GM23338 (cell line): ENCODE results near the gene NFYB.

ENCODE experiments used
- CREB1 ChIP-seq: fragments of 250-450 bp; sonication (Bioruptor Pico); IDR thresholded peaks from 2 replicates; pipeline ENCODE4 v1.5.0; 2020; ENCODE audit warnings: low read depth, mild to moderate bottlenecking, moderate library complexity
- CTCF ChIP-seq, 2 experiments: fragments of 200-600 bp in 1 of 2; sonication (generic) in 1 of 2; conservative IDR thresholded peaks; 2 replicates each; pipeline versions ENCODE4 v1.5.1 to v1.6.1; 2016 to 2017; ENCODE audit warnings: antibody characterized with exemption in 2 of 2, low read depth in 2 of 2, mild to moderate bottlenecking in 2 of 2, moderate library complexity in 1 of 2
- ETS1 ChIP-seq: IDR thresholded peaks from 2 replicates; pipeline ENCODE4 v1.6.1; 2016; ENCODE audit warnings: antibody characterized with exemption
- EZH2 ChIP-seq: fragments of 200-600 bp; sonication (generic); IDR thresholded peaks from one replicate; pipeline ENCODE4 v1.8.0; 2017; ENCODE audit warnings: antibody characterized with exemption, mild to moderate bottlenecking, low read depth; ENCODE audit not compliant: unreplicated experiment
- EZH2phosphoT487 ChIP-seq: fragments of 200-600 bp; sonication (generic); IDR thresholded peaks from one replicate; pipeline ENCODE4 v1.8.1; 2018; ENCODE audit warnings: antibody characterized with exemption; ENCODE audit not compliant: unreplicated experiment
- JUNB ChIP-seq: IDR thresholded peaks from one replicate; pipeline ENCODE4 v1.6.1; 2016; ENCODE audit warnings: antibody characterized with exemption; ENCODE audit not compliant: unreplicated experiment
- NANOG ChIP-seq: IDR thresholded peaks from 2 replicates; pipeline ENCODE4 v1.6.1; 2016; ENCODE audit warnings: antibody characterized with exemption, borderline replicate concordance
- POLR2AphosphoS5 ChIP-seq: IDR thresholded peaks from 2 replicates; pipeline ENCODE4 v1.6.1; 2016; ENCODE audit warnings: antibody characterized with exemption, low read depth
- REST ChIP-seq: IDR thresholded peaks from one replicate; pipeline ENCODE4 v1.6.1; 2018; ENCODE audit warnings: antibody characterized with exemption; ENCODE audit not compliant: unreplicated experiment
- ZNF114 ChIP-seq: fragments of 250-450 bp; sonication (Bioruptor Pico); IDR thresholded peaks from 2 replicates; pipeline ENCODE4 v1.5.0; 2020; ENCODE audit warnings: mild to moderate bottlenecking, moderate library complexity
- ZNF331 ChIP-seq: fragments of 250-450 bp; sonication (Bioruptor Pico); IDR thresholded peaks from 2 replicates; pipeline ENCODE4 v1.5.0; 2020; ENCODE audit warnings: low read depth, mild to moderate bottlenecking, moderate library complexity
- ZNF462 ChIP-seq: fragments of 250-450 bp; sonication (Bioruptor Pico); IDR thresholded peaks from 2 replicates; pipeline ENCODE4 v1.5.0; 2020; ENCODE audit warnings: mild to moderate bottlenecking, moderate library complexity

GRCh38 chr12:104130760-104131159 lies 7.2 kb downstream of the NFYB start:
- no peak for TF ChIP-seq CTCF (conservative IDR thresholded peaks at IDR 0.05; ENCODE audit: low read depth in 2 of 2)
- no peak for TF ChIP-seq REST
- no peak for TF ChIP-seq EZH2
- TF ChIP-seq EZH2phosphoT487 = no peak
- TF ChIP-seq ETS1 = no peak
- TF ChIP-seq JUNB = no peak
- no peak for TF ChIP-seq POLR2AphosphoS5
- no peak for TF ChIP-seq NANOG
- no peak for TF ChIP-seq ZNF331 (CRISPR knock-in tag)
- no peak for TF ChIP-seq ZNF462 (CRISPR knock-in tag)
- TF ChIP-seq CREB1 (CRISPR knock-in tag) = no peak
- TF ChIP-seq ZNF114 (CRISPR knock-in tag) = no peak
